Naive B cell (primary cell): ENCODE results near the gene ESRP2. TPM values are rescaled to one million over a fixed set of nuclear protein-coding genes. Genes with fewer than 3 reads are reported as not detected.
A peak's percentile ranks its signal among the peaks of the same experiment; 100 is the strongest.

ENCODE experiments used
- ATAC-seq, 2 donors: fragments of 150-1000 bp; cut with Tn5 transposase; 2 replicates each; pipeline ENCODE4 v1.10.0; 2021; ENCODE audit warnings: low read depth in 2 of 2, mild to moderate bottlenecking in 2 of 2, moderate library complexity in 2 of 2
- DNase-seq: peaks from one replicate; pipeline ENCODE4 v3.0.0; 2022
- H3K27ac Mint-ChIP-seq, 6 donors: one replicate each; pipeline ENCODE4 v1.8.0; 2020 to 2022; ENCODE audit warnings: mild to moderate bottlenecking in 6 of 6, mixed read lengths in 6 of 6, moderate library complexity in 5 of 6, inconsistent platforms in 2 of 6
- H3K27me3 Mint-ChIP-seq, 3 donors: one replicate each; pipeline ENCODE4 v1.8.0; 2021 to 2022; ENCODE audit warnings: mixed read lengths in 3 of 3, mild to moderate bottlenecking in 1 of 3
- H3K36me3 Mint-ChIP-seq, 2 donors: one replicate each; pipeline ENCODE4 v1.8.0; 2020 to 2022; ENCODE audit warnings: mixed read lengths in 2 of 2, inconsistent platforms in 1 of 2, mild to moderate bottlenecking in 1 of 2
- H3K4me1 Mint-ChIP-seq, 3 donors: one replicate each; pipeline ENCODE4 v1.8.0; 2020 to 2022; ENCODE audit warnings: mixed read lengths in 3 of 3, inconsistent platforms in 1 of 3, mild to moderate bottlenecking in 1 of 3, moderate library complexity in 1 of 3
- H3K4me3 Mint-ChIP-seq, 8 donors: one replicate each; pipeline ENCODE4 v1.8.0; 2020 to 2022; ENCODE audit warnings: mild to moderate bottlenecking in 8 of 8, mixed read lengths in 8 of 8, moderate library complexity in 8 of 8, inconsistent platforms in 2 of 8
- H3K9me3 Mint-ChIP-seq, 7 donors: one replicate each; pipeline ENCODE4 v1.8.0; 2020 to 2022; ENCODE audit warnings: mixed read lengths in 7 of 7, mild to moderate bottlenecking in 5 of 7, inconsistent platforms in 2 of 7, moderate library complexity in 1 of 7
- polyA plus RNA-seq, 6 donors: library from polyadenylated mRNA; unstranded; fragments of 300-500 nt; fragmentation: Illumina TruSeq; gene quantifications; one replicate each; pipeline ENCODE4 v1.2.3, GENCODE V29; 2021; ENCODE audit warnings: low read depth in 6 of 6

The ESRP2 gene
- polyA plus RNA-seq, 6 donors from 2014 or later = 0.32 to 2.8 (median 0.87) TPM; not detected in 1

DNA sequence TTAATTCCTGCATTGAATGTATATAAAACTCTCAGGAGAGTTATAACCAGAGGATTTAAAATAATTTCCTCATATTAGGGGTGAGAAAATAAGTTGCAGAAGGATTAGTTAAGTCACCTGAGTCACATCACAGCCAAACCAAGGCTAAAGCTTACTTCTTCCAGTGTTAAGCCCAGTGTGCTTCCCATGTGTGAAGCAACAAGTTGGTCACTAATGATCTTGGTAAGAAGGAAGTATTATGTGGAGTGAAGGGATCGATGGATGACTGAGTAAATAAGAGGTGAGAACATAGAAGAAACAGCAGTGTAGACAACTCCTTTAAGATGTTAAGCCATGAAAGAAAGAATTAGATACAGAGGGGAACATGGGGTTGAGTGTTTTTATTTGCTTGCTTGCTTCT, 20.6 kb downstream of the ESRP2 start:
- DNase-seq = no peak
- peaks cover 0 to 15% of the 10 kb centered on the region in 2 donors for H3K36me3 Mint-ChIP-seq
- no peak for ATAC-seq
- peaks cover 6 to 16% (median 11%) of the 10 kb centered on the region in 3 donors for H3K4me1 Mint-ChIP-seq
- H3K27me3 Mint-ChIP-seq = no peaks in the 10 kb centered on the region
- H3K9me3 Mint-ChIP-seq = no peaks in the 10 kb centered on the region
- no peak overlapping the region for H3K4me3 Mint-ChIP-seq
- H3K27ac Mint-ChIP-seq = peak overlapping the region in 4 of 6 donors; percentile 12 to 60 (median 25)

DNA sequence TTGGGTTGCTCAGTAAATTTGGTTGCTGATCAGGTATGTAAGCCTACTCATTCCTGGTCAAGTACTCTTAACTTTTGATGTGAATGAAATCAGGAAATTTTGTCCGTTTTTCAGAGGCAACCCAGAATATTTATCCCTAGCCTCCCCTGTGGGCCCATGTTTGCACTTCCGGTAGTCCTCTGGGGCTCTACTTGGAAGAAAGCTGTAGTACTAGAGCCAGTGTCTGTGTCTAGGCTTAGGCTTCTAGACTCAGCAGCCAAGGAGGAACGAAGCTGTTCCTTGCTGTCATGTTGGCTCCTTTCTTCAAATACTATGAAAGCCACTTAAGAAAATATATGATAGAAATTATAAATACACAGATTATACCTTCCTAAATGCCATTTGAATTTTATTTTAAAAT, 21.2 kb downstream of the ESRP2 start:
- peaks cover 0 to 15% of the 10 kb centered on the region in 2 donors for H3K36me3 Mint-ChIP-seq
- no peaks in the 10 kb centered on the region for H3K27me3 Mint-ChIP-seq
- peak overlapping the region in 3 of 6 donors; percentile 12 to 60 (median 60) for H3K27ac Mint-ChIP-seq
- DNase-seq (no peak), ATAC-seq (no peak)
- H3K4me1 Mint-ChIP-seq = peaks cover 6 to 17% (median 11%) of the 10 kb centered on the region in 3 donors
- no peaks in the 10 kb centered on the region for H3K9me3 Mint-ChIP-seq
- no peak overlapping the region for H3K4me3 Mint-ChIP-seq

DNA sequence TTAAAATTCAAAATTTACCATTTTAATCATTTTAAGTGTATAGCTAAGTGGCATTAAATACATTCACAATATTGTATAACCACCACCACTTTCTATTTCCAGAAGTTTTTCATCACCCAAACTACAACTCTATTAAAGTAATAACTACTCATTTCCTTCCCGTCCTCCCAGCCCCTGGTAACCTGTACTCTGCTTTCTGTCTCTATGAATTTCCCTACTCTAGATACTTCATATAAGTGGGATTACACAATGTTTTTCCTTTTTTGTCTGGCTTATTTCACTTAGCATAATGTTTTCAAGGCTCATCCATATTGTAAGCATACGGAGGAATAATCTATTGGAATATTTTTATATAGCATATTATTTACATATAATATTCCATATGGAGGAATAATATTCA, 29.7 kb downstream of the ESRP2 start:
- H3K4me1 Mint-ChIP-seq = peaks cover 0 to 13% (median 4%) of the 10 kb centered on the region in 3 donors
- peak overlapping the region in 1 of 8 donors; percentile 5 for H3K4me3 Mint-ChIP-seq
- no peaks in the 10 kb centered on the region for H3K9me3 Mint-ChIP-seq
- ATAC-seq (no peak), DNase-seq (no peak)
- no peaks in the 10 kb centered on the region for H3K36me3 Mint-ChIP-seq
- no peaks in the 10 kb centered on the region for H3K27me3 Mint-ChIP-seq
- peak overlapping the region in 2 of 6 donors; percentile 4 to 26 for H3K27ac Mint-ChIP-seq

DNA sequence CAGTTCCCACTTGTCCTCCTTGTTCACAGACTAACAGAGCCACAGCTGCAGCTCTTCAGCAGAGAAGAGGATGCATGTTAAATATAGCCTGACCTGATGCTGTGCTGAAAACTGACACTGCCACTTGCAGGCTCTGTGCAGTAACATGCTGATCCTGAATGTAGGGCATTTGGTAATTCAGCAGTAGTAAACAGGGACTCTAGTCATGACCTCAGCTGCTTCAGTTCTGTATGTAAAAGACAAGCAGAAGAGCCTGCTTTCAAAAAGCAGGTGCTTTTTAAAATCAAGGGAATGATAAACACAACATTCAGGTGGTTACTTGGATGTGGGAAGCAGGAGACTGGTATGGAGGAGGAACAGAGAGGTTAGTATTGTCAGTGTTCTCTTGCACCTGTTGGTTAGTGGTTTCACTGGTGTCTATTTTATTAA, 33.8 kb downstream of the ESRP2 start:
- Mint-ChIP-seq H3K27ac (peak overlapping the region in 3 of 6 donors; percentile 21 to 63 (median 47)), H3K27me3 (no peaks in the 10 kb centered on the region), H3K9me3 (no peaks in the 10 kb centered on the region), H3K4me3 (no peak overlapping the region), H3K36me3 (no peaks in the 10 kb centered on the region), H3K4me1 (peaks cover 0 to 9% (median 5%) of the 10 kb centered on the region in 3 donors)
- DNase-seq (no peak), ATAC-seq (no peak)

DNA sequence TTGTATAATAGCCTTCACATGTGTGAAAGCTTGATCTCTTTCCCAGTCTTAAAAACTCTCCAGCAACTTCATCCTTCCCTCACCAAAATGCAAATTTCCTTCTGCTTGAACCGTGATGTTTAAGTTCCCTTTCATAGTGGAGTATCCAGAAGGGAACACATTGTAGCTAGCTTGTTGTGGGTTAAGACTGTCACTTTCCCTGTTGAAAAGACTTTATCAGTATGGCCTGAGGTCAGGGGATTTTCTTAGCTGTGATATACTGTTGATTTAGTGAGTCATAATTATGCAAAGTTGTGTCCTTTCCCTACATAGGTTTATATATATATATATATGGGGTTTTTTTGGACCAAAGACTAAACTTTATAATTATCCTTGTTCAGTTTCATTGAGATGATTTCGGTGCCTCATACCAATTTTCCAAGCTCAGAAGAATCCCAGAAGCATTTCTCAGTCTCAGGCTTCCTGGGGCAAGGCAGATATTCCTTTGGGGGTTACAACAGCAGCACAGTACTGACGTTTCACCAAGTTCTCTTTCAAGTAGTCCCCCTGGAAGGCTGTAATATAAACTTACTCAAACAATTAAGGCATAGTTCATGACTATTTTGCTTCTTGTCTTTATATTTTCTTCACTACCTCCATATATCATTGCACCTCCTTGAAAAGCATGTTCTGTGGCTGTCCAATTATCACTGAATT, 35.7 kb downstream of the ESRP2 start:
- DNase-seq = no peak
- peaks cover 0 to 9% (median 4%) of the 10 kb centered on the region in 3 donors for H3K4me1 Mint-ChIP-seq

DNA sequence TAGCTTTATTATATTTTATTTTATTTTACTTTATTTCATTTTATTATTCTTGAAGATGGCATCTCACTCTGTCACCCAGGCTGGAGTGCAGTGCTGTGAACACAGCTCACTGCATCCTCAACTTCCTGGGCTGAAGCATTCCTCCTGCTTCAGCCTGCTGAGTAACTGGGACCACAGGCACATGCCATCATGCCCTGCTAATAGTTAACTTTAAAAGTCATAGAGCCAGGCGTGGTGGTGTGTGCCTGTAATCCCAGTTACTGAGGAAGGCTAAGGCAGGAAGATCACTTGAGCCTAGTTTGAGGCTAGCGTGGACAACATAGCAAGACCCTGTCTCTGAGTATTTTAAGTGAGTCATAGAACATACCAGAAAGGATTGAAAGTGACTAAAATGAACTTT, 38.7 kb downstream of the ESRP2 start:
- Mint-ChIP-seq H3K4me1 (peaks cover 5 to 19% (median 5%) of the 10 kb centered on the region in 3 donors), H3K27ac (no peak overlapping the region), H3K36me3 (no peaks in the 10 kb centered on the region), H3K9me3 (no peaks in the 10 kb centered on the region), H3K4me3 (no peak overlapping the region), H3K27me3 (no peaks in the 10 kb centered on the region)
- ATAC-seq = no peak
- DNase-seq = no peak

More for the DNA sequence above, 35.7 kb downstream of the ESRP2 start:
- Mint-ChIP-seq H3K9me3 (no peaks in the 10 kb centered on the region), H3K36me3 (no peaks in the 10 kb centered on the region), H3K27ac (peak overlapping the region in 4 of 6 donors; percentile 0 to 84 (median 68)), H3K27me3 (no peaks in the 10 kb centered on the region), H3K4me3 (no peak overlapping the region)
- ATAC-seq = no peak

DNA sequence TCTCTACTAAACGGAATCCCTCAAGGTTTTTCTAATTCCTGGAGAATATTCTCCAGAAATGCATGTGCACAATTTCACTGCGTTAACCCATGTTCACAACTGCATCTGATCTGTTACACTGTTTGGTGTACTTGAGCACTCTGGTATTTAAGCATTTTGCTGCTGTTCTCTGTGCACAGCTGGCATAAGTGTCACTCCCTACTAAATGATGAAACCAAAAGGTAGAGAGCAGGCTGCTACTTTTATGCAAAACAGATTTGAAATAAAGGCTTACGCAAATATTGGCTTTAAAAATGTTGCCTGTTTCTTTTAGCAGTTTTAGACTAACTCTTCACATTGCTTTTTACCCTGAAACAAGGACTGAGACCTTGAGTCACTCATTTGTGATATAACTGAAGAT, 41.7 kb downstream of the ESRP2 start:
- no peak for DNase-seq
- no peak for ATAC-seq
- H3K27ac Mint-ChIP-seq = no peak overlapping the region
- no peaks in the 10 kb centered on the region for H3K9me3 Mint-ChIP-seq
- no peaks in the 10 kb centered on the region for H3K27me3 Mint-ChIP-seq
- H3K36me3 Mint-ChIP-seq = peaks cover 11 to 12% of the 10 kb centered on the region in 2 donors
- no peak overlapping the region for H3K4me3 Mint-ChIP-seq
- peaks cover 5 to 10% (median 5%) of the 10 kb centered on the region in 3 donors for H3K4me1 Mint-ChIP-seq

DNA sequence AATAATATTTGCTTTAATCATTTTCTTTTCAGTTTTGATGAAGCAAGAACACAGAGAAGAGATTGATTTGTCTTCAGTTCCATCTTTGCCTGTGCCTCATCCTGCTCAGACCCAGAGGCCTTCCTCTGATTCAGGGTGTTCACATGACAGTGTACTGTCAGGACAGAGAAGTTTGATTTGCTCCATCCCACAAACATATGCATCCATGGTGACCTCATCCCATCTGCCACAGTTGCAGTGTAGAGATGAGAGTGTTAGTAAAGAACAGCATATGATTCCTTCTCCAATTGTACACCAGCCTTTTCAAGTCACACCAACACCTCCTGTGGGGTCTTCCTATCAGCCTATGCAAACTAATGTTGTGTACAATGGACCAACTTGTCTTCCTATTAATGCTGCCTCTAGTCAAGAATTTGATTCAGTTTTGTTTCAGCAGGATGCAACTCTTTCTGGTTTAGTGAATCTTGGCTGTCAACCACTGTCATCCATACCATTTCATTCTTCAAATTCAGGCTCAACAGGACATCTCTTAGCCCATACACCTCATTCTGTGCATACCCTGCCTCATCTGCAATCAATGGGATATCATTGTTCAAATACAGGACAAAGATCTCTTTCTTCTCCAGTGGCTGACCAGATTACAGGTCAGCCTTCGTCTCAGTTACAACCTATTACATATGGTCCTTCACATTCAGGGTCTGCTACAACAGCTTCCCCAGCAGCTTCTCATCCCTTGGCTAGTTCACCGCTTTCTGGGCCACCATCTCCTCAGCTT, 45.0 kb downstream of the ESRP2 start:
- Mint-ChIP-seq H3K27me3 (no peaks in the 10 kb centered on the region), H3K4me1 (peaks cover 5 to 10% (median 5%) of the 10 kb centered on the region in 3 donors), H3K36me3 (peaks cover 11 to 12% of the 10 kb centered on the region in 2 donors), H3K27ac (peak overlapping the region in 2 of 6 donors; percentile 5 to 41), H3K9me3 (no peaks in the 10 kb centered on the region), H3K4me3 (no peak overlapping the region)
- DNase-seq (no peak), ATAC-seq (no peak)

DNA sequence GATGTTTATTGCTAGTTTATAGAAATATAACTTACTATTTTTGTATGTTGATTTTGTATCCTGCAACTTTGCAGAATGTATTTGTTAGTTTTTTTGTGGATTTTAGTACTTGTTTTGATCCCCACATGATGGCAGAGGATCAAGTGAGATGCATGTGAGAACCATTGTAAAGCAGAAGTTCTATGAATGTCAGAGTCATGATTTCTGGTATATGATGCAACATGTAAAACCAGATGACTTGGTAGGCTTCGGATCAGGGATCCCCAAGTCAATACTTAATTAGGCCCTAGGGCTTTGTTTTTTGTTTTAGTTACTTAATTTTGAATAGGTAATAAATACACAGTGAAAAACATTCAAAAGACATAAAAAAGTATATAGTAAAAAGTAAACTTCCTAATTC, 45.8 kb downstream of the ESRP2 start:
- no peak for ATAC-seq
- H3K36me3 Mint-ChIP-seq = peaks cover 11 to 12% of the 10 kb centered on the region in 2 donors
- peaks cover 5 to 10% (median 5%) of the 10 kb centered on the region in 3 donors for H3K4me1 Mint-ChIP-seq
- H3K4me3 Mint-ChIP-seq = no peak overlapping the region
- no peaks in the 10 kb centered on the region for H3K9me3 Mint-ChIP-seq
- no peak for DNase-seq
- H3K27me3 Mint-ChIP-seq = no peaks in the 10 kb centered on the region
- H3K27ac Mint-ChIP-seq = no peak overlapping the region

DNA sequence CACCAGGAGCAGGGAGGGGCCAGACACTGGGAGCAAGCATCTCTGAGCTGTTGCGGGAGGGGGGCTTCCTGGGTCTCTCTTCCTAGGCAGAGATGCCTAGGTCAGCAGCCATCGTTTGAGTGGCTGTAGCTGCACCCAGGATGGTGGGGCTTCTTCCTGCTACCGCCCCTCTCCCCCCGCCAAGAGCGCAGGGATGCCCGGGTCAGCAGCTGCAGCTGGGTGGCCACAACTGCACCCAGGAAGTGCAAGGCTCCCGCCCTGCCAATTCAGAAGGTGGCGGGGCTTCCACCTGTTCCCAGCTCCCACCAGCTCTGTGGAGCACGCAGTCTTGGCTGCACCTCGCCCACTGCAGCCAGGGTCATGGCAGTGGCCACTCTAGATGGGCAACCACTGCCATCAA, 47.8 kb downstream of the ESRP2 start:
- H3K4me1 Mint-ChIP-seq = peaks cover 0 to 9% (median 5%) of the 10 kb centered on the region in 3 donors
- no peaks in the 10 kb centered on the region for H3K9me3 Mint-ChIP-seq
- no peak for DNase-seq
- no peak overlapping the region for H3K27ac Mint-ChIP-seq
- H3K27me3 Mint-ChIP-seq = no peaks in the 10 kb centered on the region
- H3K36me3 Mint-ChIP-seq = peaks cover 20 to 21% of the 10 kb centered on the region in 2 donors
- H3K4me3 Mint-ChIP-seq = no peak overlapping the region
- no peak for ATAC-seq

DNA sequence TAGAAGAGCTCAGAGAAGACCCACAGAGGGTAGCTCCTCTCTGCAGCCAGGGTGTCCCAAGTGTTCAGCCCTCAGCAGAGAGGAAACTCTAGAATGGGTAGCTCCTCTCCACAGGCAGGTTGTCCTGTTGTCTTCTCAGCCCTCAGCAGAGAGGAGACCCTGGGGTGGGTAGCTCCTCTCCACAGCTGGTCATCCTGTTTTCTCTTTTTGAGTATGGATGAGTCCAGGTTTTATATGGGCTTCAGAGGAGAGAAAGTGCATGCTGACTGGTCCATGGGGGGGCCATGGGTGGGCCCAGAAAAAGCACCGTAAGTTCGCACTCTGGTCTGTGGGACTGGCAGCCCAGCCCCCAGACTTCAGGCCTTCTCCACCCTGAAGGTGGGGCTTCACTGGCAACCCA, 48.4 kb downstream of the ESRP2 start:
- Mint-ChIP-seq H3K27ac (peak overlapping the region in 1 of 6 donors; percentile 34), H3K4me1 (peaks cover 0 to 5% (median 2%) of the 10 kb centered on the region in 3 donors), H3K4me3 (no peak overlapping the region), H3K36me3 (peaks cover 21 to 24% of the 10 kb centered on the region in 2 donors), H3K9me3 (no peaks in the 10 kb centered on the region), H3K27me3 (no peaks in the 10 kb centered on the region)
- no peak for DNase-seq
- no peak for ATAC-seq

DNA sequence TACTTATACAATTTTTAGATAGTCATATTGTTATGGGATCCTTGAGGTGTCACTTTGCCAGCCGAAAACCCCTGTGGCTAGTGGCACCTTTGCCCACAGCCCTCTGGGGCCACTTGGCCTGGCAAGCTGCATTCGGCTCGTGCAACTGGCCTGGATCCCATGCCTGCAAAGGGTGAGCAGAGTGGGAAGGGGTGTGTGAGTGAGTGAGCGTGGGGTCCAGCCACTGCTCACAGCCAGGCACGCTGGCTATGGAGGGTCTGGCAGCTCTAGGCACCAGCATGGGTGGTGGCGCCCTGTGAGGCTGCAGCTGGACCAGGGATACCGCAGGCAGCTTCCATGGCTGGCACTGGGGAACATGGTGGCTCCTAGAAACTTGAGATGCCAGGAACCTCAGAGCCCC, 49.0 kb downstream of the ESRP2 start:
- Mint-ChIP-seq H3K4me3 (no peak overlapping the region), H3K27ac (peak overlapping the region in 1 of 6 donors; percentile 58), H3K27me3 (no peaks in the 10 kb centered on the region), H3K36me3 (peaks cover 21 to 27% of the 10 kb centered on the region in 2 donors), H3K4me1 (peaks cover 0 to 5% (median 0%) of the 10 kb centered on the region in 3 donors), H3K9me3 (no peaks in the 10 kb centered on the region)
- ATAC-seq = no peak
- DNase-seq = no peak

DNA sequence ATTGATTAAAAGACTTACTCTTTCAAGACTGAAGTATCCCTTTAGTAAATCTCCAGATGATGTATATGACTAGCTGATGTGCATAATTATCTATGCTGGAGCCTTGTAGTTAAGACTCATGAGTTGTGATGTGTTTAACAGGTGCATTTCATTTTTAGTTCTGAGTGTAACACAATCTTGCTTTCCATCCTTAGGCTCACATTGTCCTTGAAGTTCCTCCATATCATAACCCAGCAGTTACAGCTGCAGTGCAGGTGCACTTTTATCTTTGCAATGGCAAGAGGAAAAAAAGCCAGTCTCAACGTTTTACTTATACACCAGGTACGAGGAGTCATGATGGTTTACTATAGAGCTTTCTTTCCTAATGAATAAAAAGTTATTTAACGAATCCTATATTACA, 52.9 kb downstream of the ESRP2 start:
- Mint-ChIP-seq H3K9me3 (no peaks in the 10 kb centered on the region), H3K27me3 (no peaks in the 10 kb centered on the region), H3K36me3 (peaks cover 29 to 33% of the 10 kb centered on the region in 2 donors), H3K27ac (peak overlapping the region in 2 of 6 donors; percentile 5 to 63), H3K4me1 (peaks cover 0 to 10% (median 0%) of the 10 kb centered on the region in 3 donors), H3K4me3 (no peak overlapping the region)
- DNase-seq (no peak), ATAC-seq (no peak)

DNA sequence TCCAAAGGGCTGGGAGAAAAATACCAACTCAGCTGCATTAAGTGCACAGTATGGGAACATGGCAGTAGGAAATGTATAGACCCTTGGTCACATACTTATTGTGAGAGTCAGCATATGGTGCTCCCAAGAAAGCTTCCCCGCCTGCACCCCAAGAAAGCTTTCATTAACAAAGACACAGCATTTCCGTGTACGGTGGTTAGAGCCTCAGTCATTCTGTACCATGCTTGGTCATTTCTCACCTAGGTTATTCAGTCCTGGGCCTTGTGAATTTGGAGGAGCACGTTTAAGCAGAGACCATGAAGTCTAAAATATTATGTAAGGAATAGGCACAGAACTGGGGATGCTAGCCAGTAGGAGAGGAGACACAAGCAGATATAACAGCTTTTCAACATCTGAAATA, 56.1 kb downstream of the ESRP2 start:
- Mint-ChIP-seq H3K27me3 (no peaks in the 10 kb centered on the region), H3K36me3 (peaks cover 33 to 37% of the 10 kb centered on the region in 2 donors), H3K4me3 (no peak overlapping the region), H3K27ac (no peak overlapping the region), H3K9me3 (no peaks in the 10 kb centered on the region), H3K4me1 (peaks cover 0 to 14% (median 0%) of the 10 kb centered on the region in 3 donors)
- no peak for DNase-seq
- ATAC-seq = no peak
